Sigmoid colon (tissue), 4 donors: ENCODE data around the gene MTTP.

Experiments
- EP300 ChIP-seq, 4 donors: sonication (generic); formaldehyde crosslinking; IDR thresholded peaks; one replicate each; pipeline ENCODE4 v1.6.1; 2017; ENCODE audit warnings: antibody characterized with exemption in 4 of 4
- POLR2A ChIP-seq, 2 donors: fragments of 450-650 bp; IDR thresholded peaks; one replicate each; pipeline ENCODE4 v1.6.1; 2016; ENCODE audit warnings: antibody characterized with exemption in 2 of 2, mild to moderate bottlenecking in 2 of 2, moderate library complexity in 2 of 2
- POLR2AphosphoS5 ChIP-seq, 4 donors: sonication (generic); formaldehyde crosslinking; IDR thresholded peaks; one replicate each; pipeline ENCODE4 v1.6.1; 2017; ENCODE audit warnings: antibody characterized with exemption in 4 of 4
- TF ChIP-seq, protein P1 (sequence below), 4 experiments: fragments of 450-650 bp in 3 of 4; fragments of 200-600 bp in 1 of 4; IDR thresholded peaks; one replicate each; pipeline ENCODE4 v1.5.1; 2016 to 2019; ENCODE audit warnings: antibody characterized with exemption in 4 of 4, mild to moderate bottlenecking in 3 of 4, moderate library complexity in 2 of 4

DNA sequence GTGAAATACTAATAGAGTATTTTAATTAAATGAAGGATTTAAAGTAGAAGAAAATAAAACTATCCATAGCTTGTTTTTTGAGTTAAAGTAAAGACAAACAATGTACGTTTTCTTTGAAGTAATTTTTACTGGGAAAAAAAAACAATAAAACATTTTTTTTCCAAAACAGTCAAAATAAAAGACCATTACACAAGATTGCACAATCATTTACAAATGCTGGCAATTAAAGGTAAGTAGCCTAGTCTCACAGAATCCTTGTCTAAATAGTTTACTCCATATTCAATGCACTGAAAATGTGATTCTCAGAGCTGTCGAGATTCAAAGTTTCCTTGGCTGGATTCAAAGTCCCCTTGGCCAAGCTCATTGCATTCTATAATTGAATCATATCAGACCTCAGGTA, 61.8 kb downstream of the MTTP start:
- TF ChIP-seq EP300 (IDR thresholded peaks at IDR 0.05) (no peak), POLR2A (IDR thresholded peaks at IDR 0.05) (no peak), POLR2AphosphoS5 (IDR thresholded peaks at IDR 0.05) (no peak)
- TF ChIP-seq, protein P1, sequence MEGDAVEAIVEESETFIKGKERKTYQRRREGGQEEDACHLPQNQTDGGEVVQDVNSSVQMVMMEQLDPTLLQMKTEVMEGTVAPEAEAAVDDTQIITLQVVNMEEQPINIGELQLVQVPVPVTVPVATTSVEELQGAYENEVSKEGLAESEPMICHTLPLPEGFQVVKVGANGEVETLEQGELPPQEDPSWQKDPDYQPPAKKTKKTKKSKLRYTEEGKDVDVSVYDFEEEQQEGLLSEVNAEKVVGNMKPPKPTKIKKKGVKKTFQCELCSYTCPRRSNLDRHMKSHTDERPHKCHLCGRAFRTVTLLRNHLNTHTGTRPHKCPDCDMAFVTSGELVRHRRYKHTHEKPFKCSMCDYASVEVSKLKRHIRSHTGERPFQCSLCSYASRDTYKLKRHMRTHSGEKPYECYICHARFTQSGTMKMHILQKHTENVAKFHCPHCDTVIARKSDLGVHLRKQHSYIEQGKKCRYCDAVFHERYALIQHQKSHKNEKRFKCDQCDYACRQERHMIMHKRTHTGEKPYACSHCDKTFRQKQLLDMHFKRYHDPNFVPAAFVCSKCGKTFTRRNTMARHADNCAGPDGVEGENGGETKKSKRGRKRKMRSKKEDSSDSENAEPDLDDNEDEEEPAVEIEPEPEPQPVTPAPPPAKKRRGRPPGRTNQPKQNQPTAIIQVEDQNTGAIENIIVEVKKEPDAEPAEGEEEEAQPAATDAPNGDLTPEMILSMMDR (IDR thresholded peaks at IDR 0.05), result no peak
